HAP-1 (cell line): ENCODE data around the gene FBH1.
"Not testable (repeated sequence)": the region's sequence is repeated elsewhere in the genome, so short reads cannot be mapped to it uniquely, and the experiment has no call there.

ENCODE experiments used
- DNase-seq, 2 experiments: peaks; one replicate each; pipeline ENCODE4 v3.0.0-alpha.2; 2016 to 2020; ENCODE audit warnings: low spot score in 2 of 2
- H3K27me3 ChIP-seq: fragments of 250-450 bp; sonication (Bioruptor Pico); 2 replicates; pipeline ENCODE4 v1.5.1; 2020; ENCODE audit warnings: low read depth, mild to moderate bottlenecking, moderate library complexity
- H3K36me3 ChIP-seq: fragments of 250-450 bp; sonication (Bioruptor Pico); replicated peaks from 2 replicates; pipeline ENCODE4 v1.5.1; 2020; ENCODE audit warnings: mild to moderate bottlenecking
- H3K4me1 ChIP-seq: fragments of 250-450 bp; sonication (Bioruptor Pico); 2 replicates; pipeline ENCODE4 v1.5.1; 2020; ENCODE audit warnings: mild to moderate bottlenecking
- H3K4me3 ChIP-seq: fragments of 250-450 bp; sonication (Bioruptor Pico); 2 replicates; pipeline ENCODE4 v1.5.1; 2020; ENCODE audit warnings: mild to moderate bottlenecking, moderate library complexity
- H3K9me3 ChIP-seq: fragments of 250-450 bp; sonication (Bioruptor Pico); 2 replicates; pipeline ENCODE4 v1.5.1; 2020; ENCODE audit warnings: mild to moderate bottlenecking, moderate library complexity
- in situ Hi-C: fragments of 300-500 bp; cut with MboI; formaldehyde crosslinking; loops from 3 replicates; pipeline ENCODE4 v1.14.3; 2020; ENCODE audit warnings: low sequenced_read_pairs, inconsistent platforms, mixed read lengths

FBH1 gene

GRCh38 chr10:5956146-5956936 lies 66.3 kb downstream of the FBH1 start:
- Histone ChIP-seq H3K9me3 (no peaks in the 10 kb centered on the region), H3K4me1 (no peaks in the 10 kb centered on the region), H3K4me3 (no peak overlapping the region), H3K27me3 (no peaks in the 10 kb centered on the region), H3K36me3 (no peaks in the 10 kb centered on the region)
- DNase-seq: no peak
- in situ Hi-C loops: no loop called here

DNA sequence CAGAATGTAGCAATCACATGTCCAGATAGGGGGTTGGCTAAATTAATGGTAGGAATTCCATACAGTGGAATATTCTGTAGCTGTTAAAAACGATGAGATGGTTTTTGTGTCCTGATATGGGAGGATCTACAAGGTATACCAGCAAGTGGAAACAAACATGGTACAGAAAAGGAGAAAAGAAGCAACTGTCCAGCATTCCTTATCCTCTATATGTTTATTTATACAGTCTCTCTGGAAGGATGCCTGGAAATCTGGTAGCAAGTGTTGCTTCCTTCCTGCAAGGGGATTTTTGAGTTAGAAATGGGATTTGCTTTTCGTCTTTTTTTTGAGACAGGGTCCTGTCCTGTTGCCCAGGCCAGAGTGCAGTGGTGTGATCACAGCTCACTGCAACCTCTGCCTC lies 68.0 kb downstream of the FBH1 start:
- DNase-seq: no peak
- Histone ChIP-seq H3K36me3 (no peaks in the 10 kb centered on the region), H3K4me1 (no peaks in the 10 kb centered on the region), H3K9me3 (no peaks in the 10 kb centered on the region), H3K27me3 (no peaks in the 10 kb centered on the region), H3K4me3 (no peak overlapping the region)
- in situ Hi-C loops: no loop called here

GRCh38 chr10:5958675-5959074 lies 68.6 kb downstream of the FBH1 start:
- Histone ChIP-seq H3K4me3 (no peak overlapping the region), H3K9me3 (no peaks in the 10 kb centered on the region), H3K4me1 (no peaks in the 10 kb centered on the region), H3K27me3 (no peaks in the 10 kb centered on the region), H3K36me3 (no peaks in the 10 kb centered on the region)
- DNase-seq: no peak
- in situ Hi-C loops: no loop called here

DNA sequence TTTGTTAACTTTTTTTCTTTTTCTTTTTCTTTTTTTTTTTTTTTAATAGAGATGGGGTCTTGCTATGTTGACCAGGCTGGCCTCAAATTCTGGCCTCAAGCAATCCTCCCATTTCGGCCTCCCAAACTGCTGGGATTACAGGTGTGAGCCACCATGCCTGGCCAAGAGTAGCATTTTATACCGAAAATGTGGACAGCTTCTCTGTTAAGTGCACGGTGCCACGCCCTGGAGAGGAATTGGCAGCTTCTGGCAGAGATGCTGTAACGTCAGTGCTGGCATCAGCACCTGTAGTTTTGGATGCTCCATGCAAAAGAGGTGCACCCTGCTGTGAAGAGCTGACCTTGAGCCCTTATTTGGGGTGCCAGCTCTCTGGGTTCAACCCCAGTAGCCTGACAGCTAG lies 69.1 kb downstream of the FBH1 start:
- Histone ChIP-seq H3K9me3 (no peaks in the 10 kb centered on the region), H3K4me3 (no peak overlapping the region), H3K4me1 (no peaks in the 10 kb centered on the region), H3K36me3 (no peaks in the 10 kb centered on the region), H3K27me3 (no peaks in the 10 kb centered on the region)
- DNase-seq: no peak
- in situ Hi-C loops: no loop called here

DNA sequence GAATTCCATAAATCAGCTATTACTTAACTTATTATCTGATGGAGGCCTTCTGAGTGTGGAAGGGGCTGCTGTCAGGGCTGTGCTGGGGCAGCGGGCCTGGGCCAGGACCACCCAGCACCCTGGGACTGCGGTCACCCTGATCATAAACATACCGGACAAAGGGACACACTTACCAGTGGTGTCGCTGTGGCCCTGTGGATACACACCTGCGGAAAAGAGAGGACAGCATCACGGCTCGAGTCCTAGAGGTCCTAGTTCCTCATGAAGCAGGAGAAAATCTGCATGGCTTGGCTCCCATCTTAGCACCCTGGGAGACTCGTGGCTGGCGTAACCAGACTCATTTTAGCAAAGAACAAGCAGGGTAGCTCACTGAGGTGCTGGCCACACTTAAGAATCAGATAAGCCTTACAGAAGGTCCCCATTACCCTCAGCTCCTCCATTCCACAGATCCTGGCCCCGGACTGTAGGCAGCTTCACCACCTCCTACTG lies 69.6 kb downstream of the FBH1 start:
- DNase-seq: no peak
- no peaks in the 10 kb centered on the region for H3K9me3 ChIP-seq
- H3K4me1 ChIP-seq: no peaks in the 10 kb centered on the region
- H3K4me3 ChIP-seq: no peak overlapping the region
- H3K36me3 ChIP-seq: no peaks in the 10 kb centered on the region
- in situ Hi-C loops: no loop called here
- H3K27me3 ChIP-seq: no peaks in the 10 kb centered on the region

- H3K4me3 ChIP-seq: no peak overlapping the region
- no peaks in the 10 kb centered on the region for H3K36me3 ChIP-seq
- DNase-seq: no peak
- no peaks in the 10 kb centered on the region for H3K9me3 ChIP-seq
- no peaks in the 10 kb centered on the region for H3K27me3 ChIP-seq
- in situ Hi-C loops: no loop called here
- H3K4me1 ChIP-seq: no peaks in the 10 kb centered on the region
Measured at GRCh38 chr10:5960070-5960972, 70.3 kb downstream of the FBH1 start.

- H3K4me1 ChIP-seq, DNase-seq, H3K36me3 ChIP-seq, H3K4me3 ChIP-seq, H3K27me3 ChIP-seq, H3K9me3 ChIP-seq, in situ Hi-C loops: not testable (repeated sequence)
Measured at GRCh38 chr10:5960973-5961275, 70.9 kb downstream of the FBH1 start.

- Histone ChIP-seq H3K9me3 (no peaks in the 10 kb centered on the region), H3K4me1 (no peaks in the 10 kb centered on the region), H3K36me3 (no peaks in the 10 kb centered on the region), H3K27me3 (no peaks in the 10 kb centered on the region), H3K4me3 (no peak overlapping the region)
- no peak for DNase-seq
- in situ Hi-C loops: no loop called here
Measured at GRCh38 chr10:5961405-5962100, 71.5 kb downstream of the FBH1 start.

DNA sequence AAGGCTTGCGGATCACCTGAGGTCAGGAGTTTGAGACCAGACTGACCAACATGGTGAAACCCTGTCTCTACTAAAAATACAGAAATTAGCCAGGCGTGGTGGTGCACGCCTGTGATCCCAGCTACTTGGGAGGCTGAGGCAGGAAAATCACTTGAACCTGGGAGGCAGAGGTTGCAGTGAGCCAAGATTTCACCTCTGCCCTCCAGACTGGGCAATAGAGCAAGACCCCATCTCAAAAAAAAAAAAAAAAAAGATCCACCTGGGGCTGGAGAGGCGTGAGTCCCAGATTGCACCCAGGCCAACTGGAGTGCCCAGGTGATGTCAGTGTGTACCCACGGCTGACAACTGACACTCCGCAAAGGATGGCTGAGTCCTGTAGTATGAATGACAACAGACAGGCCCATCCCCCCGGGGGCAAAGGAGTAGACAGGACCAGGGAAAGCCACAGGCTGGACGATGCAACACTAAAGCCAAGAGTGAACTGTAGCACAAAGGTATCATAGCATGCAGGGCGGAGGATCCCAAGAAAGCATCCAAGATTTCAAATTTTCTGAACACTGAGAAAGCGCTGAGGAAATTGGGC lies 72.4 kb downstream of the FBH1 start:
- H3K4me3 ChIP-seq, H3K27me3 ChIP-seq, H3K9me3 ChIP-seq, H3K4me1 ChIP-seq, H3K36me3 ChIP-seq, DNase-seq, in situ Hi-C loops: not testable (repeated sequence)

- H3K9me3 ChIP-seq: no peaks in the 10 kb centered on the region
- H3K27me3 ChIP-seq: no peaks in the 10 kb centered on the region
- DNase-seq: no peak
- no peaks in the 10 kb centered on the region for H3K36me3 ChIP-seq
- in situ Hi-C loops: no loop called here
- no peak overlapping the region for H3K4me3 ChIP-seq
- H3K4me1 ChIP-seq: no peaks in the 10 kb centered on the region
Measured at GRCh38 chr10:5963071-5963470, 73.0 kb downstream of the FBH1 start.

DNA sequence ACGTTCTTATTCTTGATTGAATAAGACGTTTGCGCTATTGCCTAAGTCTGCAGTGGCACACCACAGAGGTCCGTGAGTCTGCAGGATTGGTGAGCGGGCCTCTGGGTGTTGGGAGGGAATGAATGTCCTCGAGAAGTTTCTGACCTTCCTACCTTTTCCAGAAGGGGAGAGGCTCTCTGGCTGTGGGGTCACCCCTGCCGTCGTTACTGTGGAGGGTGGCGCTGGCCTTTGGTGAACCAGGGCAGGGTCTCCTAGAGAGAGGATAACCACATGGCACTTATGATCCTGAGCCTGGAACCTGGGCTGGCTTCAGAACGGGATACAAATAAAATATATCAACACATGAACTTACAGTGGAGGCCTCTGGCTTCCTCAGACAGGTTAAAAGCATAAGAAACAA lies 73.5 kb downstream of the FBH1 start:
- H3K36me3 ChIP-seq: no peaks in the 10 kb centered on the region
- in situ Hi-C loops: no loop called here
- no peaks in the 10 kb centered on the region for H3K9me3 ChIP-seq
- H3K4me3 ChIP-seq: no peak overlapping the region
- H3K27me3 ChIP-seq: no peaks in the 10 kb centered on the region
- no peaks in the 10 kb centered on the region for H3K4me1 ChIP-seq
- DNase-seq: no peak

GRCh38 chr10:5964736-5965135 lies 74.7 kb downstream of the FBH1 start:
- Histone ChIP-seq H3K9me3 (no peaks in the 10 kb centered on the region), H3K4me3 (no peak overlapping the region), H3K4me1 (no peaks in the 10 kb centered on the region), H3K27me3 (no peaks in the 10 kb centered on the region), H3K36me3 (no peaks in the 10 kb centered on the region)
- no peak for DNase-seq
- in situ Hi-C loops: no loop called here

DNA sequence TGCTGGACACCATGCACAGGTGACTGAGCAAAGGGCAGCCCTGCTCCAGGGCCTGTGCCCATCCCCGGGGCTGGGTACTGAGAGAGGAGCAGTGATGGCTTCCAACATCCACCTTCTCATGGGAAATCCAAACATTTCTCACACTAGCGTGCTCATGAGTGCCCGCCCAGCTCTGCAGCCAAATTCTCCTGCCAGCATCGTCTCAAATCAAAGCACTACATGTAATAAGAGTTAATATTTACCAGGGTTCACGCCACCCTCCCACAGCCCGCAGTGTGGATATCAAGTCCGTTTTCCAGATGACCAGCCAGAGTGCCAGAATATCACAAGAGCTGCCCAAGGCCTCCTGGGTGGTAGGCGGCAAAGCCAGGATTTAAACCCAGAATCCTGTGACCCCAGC lies 75.2 kb downstream of the FBH1 start:
- in situ Hi-C loops: no loop called here

More for the DNA sequence above, 75.2 kb downstream of the FBH1 start:
- DNase-seq: no peak
- Histone ChIP-seq H3K27me3 (no peaks in the 10 kb centered on the region), H3K4me3 (no peak overlapping the region), H3K9me3 (no peaks in the 10 kb centered on the region), H3K36me3 (no peaks in the 10 kb centered on the region), H3K4me1 (no peaks in the 10 kb centered on the region)
